Upper lobe of left lung (tissue), 4 donors: ENCODE data around the gene OBSCN.

Source experiments
- EP300 ChIP-seq, 4 donors: sonication (generic); formaldehyde crosslinking; IDR thresholded peaks; one replicate each; pipeline ENCODE4 v1.5.1; 2017; ENCODE audit warnings: antibody characterized with exemption in 4 of 4, control low read depth in 2 of 4
- POLR2A ChIP-seq, 4 donors: fragments of 450-650 bp; IDR thresholded peaks; one replicate each; pipeline ENCODE4 v1.5.1; 2016 to 2017; ENCODE audit warnings: antibody characterized with exemption in 4 of 4, mild to moderate bottlenecking in 2 of 4
- POLR2AphosphoS5 ChIP-seq, 2 donors: sonication (generic); formaldehyde crosslinking; IDR thresholded peaks; one replicate each; pipeline ENCODE4 v1.5.1; 2017; ENCODE audit warnings: antibody characterized with exemption in 2 of 2
- TF ChIP-seq, protein P1 (sequence below), 6 experiments: fragments of 450-650 bp in 4 of 6; fragments of 200-600 bp in 2 of 6; sonication (generic) in 2 of 6; IDR thresholded peaks; one replicate each; pipeline ENCODE4 v1.5.1; 2016 to 2019; ENCODE audit warnings: antibody characterized with exemption in 6 of 6

DNA sequence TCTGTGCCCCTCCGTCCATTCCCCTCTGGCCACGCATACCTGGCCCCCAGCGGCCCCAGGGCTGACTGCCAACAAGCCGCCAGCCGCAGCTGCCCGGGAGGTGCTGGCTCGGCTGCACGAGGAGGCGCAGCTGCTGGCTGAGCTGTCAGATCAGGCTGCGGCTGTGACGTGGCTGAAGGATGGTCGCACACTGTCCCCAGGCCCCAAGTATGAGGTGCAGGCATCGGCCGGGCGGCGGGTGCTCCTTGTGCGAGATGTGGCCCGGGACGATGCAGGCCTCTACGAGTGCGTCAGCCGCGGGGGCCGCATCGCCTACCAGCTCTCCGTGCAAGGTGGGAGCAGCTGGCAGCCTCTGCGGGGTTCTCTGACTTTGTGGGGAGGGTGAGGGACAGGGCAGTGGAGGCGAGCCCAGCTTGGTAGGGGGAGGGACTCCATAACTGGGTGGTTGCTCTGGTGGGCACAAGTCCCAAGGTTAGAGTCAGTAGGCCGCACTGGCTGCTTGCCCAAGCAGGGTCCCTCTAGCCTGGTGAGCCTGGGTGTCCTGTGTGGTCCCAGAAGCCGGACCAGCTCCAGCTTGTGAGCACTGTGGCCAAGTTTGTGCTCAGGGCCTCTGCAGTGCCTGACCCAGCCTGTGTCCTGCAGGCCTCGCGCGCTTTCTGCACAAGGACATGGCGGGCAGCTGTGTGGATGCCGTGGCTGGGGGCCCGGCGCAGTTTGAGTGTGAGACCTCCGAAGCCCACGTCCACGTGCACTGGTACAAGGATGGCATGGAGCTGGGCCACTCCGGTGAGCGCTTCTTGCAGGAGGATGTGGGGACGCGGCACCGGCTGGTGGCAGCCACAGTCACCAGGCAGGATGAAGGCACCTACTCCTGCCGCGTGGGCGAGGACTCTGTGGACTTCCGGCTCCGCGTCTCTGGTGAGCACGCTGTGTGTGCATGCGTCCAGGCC lies 8.8 kb downstream of the OBSCN start:
- TF ChIP-seq, protein P1, sequence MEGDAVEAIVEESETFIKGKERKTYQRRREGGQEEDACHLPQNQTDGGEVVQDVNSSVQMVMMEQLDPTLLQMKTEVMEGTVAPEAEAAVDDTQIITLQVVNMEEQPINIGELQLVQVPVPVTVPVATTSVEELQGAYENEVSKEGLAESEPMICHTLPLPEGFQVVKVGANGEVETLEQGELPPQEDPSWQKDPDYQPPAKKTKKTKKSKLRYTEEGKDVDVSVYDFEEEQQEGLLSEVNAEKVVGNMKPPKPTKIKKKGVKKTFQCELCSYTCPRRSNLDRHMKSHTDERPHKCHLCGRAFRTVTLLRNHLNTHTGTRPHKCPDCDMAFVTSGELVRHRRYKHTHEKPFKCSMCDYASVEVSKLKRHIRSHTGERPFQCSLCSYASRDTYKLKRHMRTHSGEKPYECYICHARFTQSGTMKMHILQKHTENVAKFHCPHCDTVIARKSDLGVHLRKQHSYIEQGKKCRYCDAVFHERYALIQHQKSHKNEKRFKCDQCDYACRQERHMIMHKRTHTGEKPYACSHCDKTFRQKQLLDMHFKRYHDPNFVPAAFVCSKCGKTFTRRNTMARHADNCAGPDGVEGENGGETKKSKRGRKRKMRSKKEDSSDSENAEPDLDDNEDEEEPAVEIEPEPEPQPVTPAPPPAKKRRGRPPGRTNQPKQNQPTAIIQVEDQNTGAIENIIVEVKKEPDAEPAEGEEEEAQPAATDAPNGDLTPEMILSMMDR (IDR thresholded peaks at IDR 0.05): no peak
- no peak for TF ChIP-seq POLR2AphosphoS5 (IDR thresholded peaks at IDR 0.05)
- TF ChIP-seq POLR2A (IDR thresholded peaks at IDR 0.05): no peak
- no peak for TF ChIP-seq EP300 (IDR thresholded peaks at IDR 0.05)
